HepG2 (cell line): ENCODE results near the gene TRIM9. TPM values are rescaled to one million over a fixed set of nuclear protein-coding genes. Genes with fewer than 3 reads are reported as not detected.
A peak's percentile ranks its signal among the peaks of the same experiment; 100 is the strongest.

Experiments
- AKAP8 ChIP-seq: sonication (generic); formaldehyde crosslinking; IDR thresholded peaks from 2 replicates; pipeline ENCODE4 v1.5.1; 2020; ENCODE audit warnings: mild to moderate bottlenecking, missing genetic modification reagents
- CBX5 ChIP-seq: sonication (generic); formaldehyde crosslinking; IDR thresholded peaks from 2 replicates; pipeline ENCODE4 v1.4.0; 2020; ENCODE audit warnings: missing genetic modification reagents, borderline replicate concordance
- EP300 ChIP-seq, 3 experiments: sonication (generic) in 1 of 3; formaldehyde crosslinking in 1 of 3; IDR thresholded peaks; 2 replicates each; pipeline versions ENCODE4 v1.5.1 to v1.6.1; 2011 to 2020; ENCODE audit warnings: low read depth in 2 of 3, low read length in 2 of 3, borderline replicate concordance in 1 of 3, improper control_type of control experiment in 1 of 3, mild to moderate bottlenecking in 1 of 3, missing genetic modification reagents in 1 of 3, moderate library complexity in 1 of 3
- GATAD2A ChIP-seq: IDR thresholded peaks from 2 replicates; pipeline ENCODE4 v1.6.1; 2016
- PAWR ChIP-seq: sonication (generic); formaldehyde crosslinking; IDR thresholded peaks from 2 replicates; pipeline ENCODE4 v1.4.0; 2020; ENCODE audit warnings: missing genetic modification reagents, mild to moderate bottlenecking, borderline replicate concordance
- POLR2AphosphoS5 ChIP-seq: IDR thresholded peaks from 2 replicates; pipeline ENCODE4 v1.6.1; 2012; ENCODE audit warnings: low read depth, low read length
- RFXAP ChIP-seq: sonication (generic); formaldehyde crosslinking; IDR thresholded peaks from 2 replicates; pipeline ENCODE4 v1.4.0; 2020; ENCODE audit warnings: missing genetic modification reagents, borderline replicate concordance
- SAP130 ChIP-seq: IDR thresholded peaks from 2 replicates; pipeline ENCODE4 v1.6.1; 2016; ENCODE audit warnings: low read depth
- SMAD3 ChIP-seq: sonication (generic); formaldehyde crosslinking; IDR thresholded peaks from 2 replicates; pipeline ENCODE4 v1.4.0; 2020; ENCODE audit warnings: missing genetic modification reagents
- TBX2 ChIP-seq: sonication (generic); formaldehyde crosslinking; IDR thresholded peaks from 2 replicates; pipeline ENCODE4 v1.5.0; 2020; ENCODE audit warnings: missing genetic modification reagents, mild to moderate bottlenecking, borderline replicate concordance
- THYN1 ChIP-seq: sonication (generic); formaldehyde crosslinking; IDR thresholded peaks from 2 replicates; pipeline ENCODE4 v1.8.1; 2023; ENCODE audit warnings: low read depth, mild to moderate bottlenecking, moderate library complexity, missing genetic modification reagents, borderline replicate concordance
- XBP1 ChIP-seq: sonication (generic); formaldehyde crosslinking; IDR thresholded peaks from 2 replicates; pipeline ENCODE4 v1.5.0; 2020; ENCODE audit warnings: missing genetic modification reagents
- ZBTB20 ChIP-seq: sonication (generic); formaldehyde crosslinking; IDR thresholded peaks from 2 replicates; pipeline ENCODE4 v1.8.1; 2023; ENCODE audit warnings: missing genetic modification reagents, low read depth, mild to moderate bottlenecking, borderline replicate concordance
- ZBTB38 ChIP-seq: sonication (generic); formaldehyde crosslinking; IDR thresholded peaks from 2 replicates; pipeline ENCODE4 v1.5.1; 2020; ENCODE audit warnings: mild to moderate bottlenecking, missing genetic modification reagents
- ZC3H13 ChIP-seq: sonication (generic); formaldehyde crosslinking; IDR thresholded peaks from 2 replicates; pipeline ENCODE4 v1.8.1; 2023; ENCODE audit warnings: mild to moderate bottlenecking, missing genetic modification reagents, moderate library complexity
- ZNF232 ChIP-seq: sonication (generic); formaldehyde crosslinking; IDR thresholded peaks from 2 replicates; pipeline ENCODE4 v1.4.0; 2020; ENCODE audit warnings: missing genetic modification reagents, borderline replicate concordance
- ZNF3 ChIP-seq: IDR thresholded peaks from 2 replicates; pipeline ENCODE4 v1.7.0; 2017; ENCODE audit warnings: inconsistent platforms
- ZNF484 ChIP-seq: sonication (generic); formaldehyde crosslinking; IDR thresholded peaks from 2 replicates; pipeline ENCODE4 v1.5.1; 2020; ENCODE audit warnings: mild to moderate bottlenecking, low read depth, missing genetic modification reagents, borderline replicate concordance
- ZNF549 ChIP-seq: sonication (generic); formaldehyde crosslinking; IDR thresholded peaks from 2 replicates; pipeline ENCODE4 v1.5.0; 2020; ENCODE audit warnings: missing genetic modification reagents
- ZNF616 ChIP-seq: sonication (generic); formaldehyde crosslinking; IDR thresholded peaks from 2 replicates; pipeline ENCODE4 v1.5.0; 2020; ENCODE audit warnings: low read depth, mild to moderate bottlenecking, missing genetic modification reagents
- ZNF747 ChIP-seq: sonication (generic); formaldehyde crosslinking; IDR thresholded peaks from 2 replicates; pipeline ENCODE4 v1.8.1; 2023; ENCODE audit warnings: missing genetic modification reagents, mild to moderate bottlenecking, borderline replicate concordance
- ZNF788 ChIP-seq: sonication (generic); formaldehyde crosslinking; IDR thresholded peaks from 2 replicates; pipeline ENCODE4 v1.5.0; 2020; ENCODE audit warnings: mild to moderate bottlenecking, missing genetic modification reagents, borderline replicate concordance
- ZNF878 ChIP-seq: sonication (generic); formaldehyde crosslinking; IDR thresholded peaks from 2 replicates; pipeline ENCODE4 v1.8.1; 2023; ENCODE audit warnings: mild to moderate bottlenecking, missing genetic modification reagents, moderate library complexity
- polyA plus RNA-seq, 8 experiments: library from polyadenylated mRNA; depleted of rRNA in 3 of 8; stranded (reverse) in 7 of 8; unstranded in 1 of 8; fragments of >200 nt; fragmentation: Illumina TruSeq in 4 of 8; extraction: Trizol in 4 of 8; gene quantifications; 2 replicates each; pipeline versions ENCODE4 v1.2.1 to v1.2.3, GENCODE V29; 2011 to 2016; ENCODE audit warnings: low read depth in 4 of 8, missing spikeins in 1 of 8, mixed read lengths in 1 of 8; ENCODE audit not compliant: insufficient read depth in 1 of 8
- total RNA-seq, 5 experiments: library from RNA; depleted of rRNA; stranded (reverse); fragments of >200 nt; fragmentation: Illumina TruSeq; extraction: Trizol; gene quantifications; 2 replicates each; pipeline ENCODE4 v1.2.3, GENCODE V29; 2016; ENCODE audit warnings: low read depth in 1 of 5
- TF ChIP-seq, protein P1 (sequence below): sonication (generic); formaldehyde crosslinking; conservative IDR thresholded peaks from 2 replicates; pipeline ENCODE4 v1.4.0; 2020; ENCODE audit warnings: missing genetic modification reagents
- TF ChIP-seq, protein P2 (sequence below): sonication (generic); formaldehyde crosslinking; IDR thresholded peaks from 2 replicates; pipeline ENCODE4 v1.4.0; 2020; ENCODE audit warnings: mild to moderate bottlenecking, low read depth, missing genetic modification reagents

The TRIM9 gene
- total and polyA plus RNA-seq, 2 of the 13 experiments (the other 11 are each of a cell fraction or from before 2014, with no cell fraction given) = 0.04 to 0.07 TPM

GRCh38 chr14:50943261-50943942 is 151.5 kb downstream of the TRIM9 start (continued):
- TF ChIP-seq PAWR (CRISPR knock-in tag) = no peak
- TF ChIP-seq ZNF549 (CRISPR knock-in tag) = no peak
- TF ChIP-seq, protein P1, sequence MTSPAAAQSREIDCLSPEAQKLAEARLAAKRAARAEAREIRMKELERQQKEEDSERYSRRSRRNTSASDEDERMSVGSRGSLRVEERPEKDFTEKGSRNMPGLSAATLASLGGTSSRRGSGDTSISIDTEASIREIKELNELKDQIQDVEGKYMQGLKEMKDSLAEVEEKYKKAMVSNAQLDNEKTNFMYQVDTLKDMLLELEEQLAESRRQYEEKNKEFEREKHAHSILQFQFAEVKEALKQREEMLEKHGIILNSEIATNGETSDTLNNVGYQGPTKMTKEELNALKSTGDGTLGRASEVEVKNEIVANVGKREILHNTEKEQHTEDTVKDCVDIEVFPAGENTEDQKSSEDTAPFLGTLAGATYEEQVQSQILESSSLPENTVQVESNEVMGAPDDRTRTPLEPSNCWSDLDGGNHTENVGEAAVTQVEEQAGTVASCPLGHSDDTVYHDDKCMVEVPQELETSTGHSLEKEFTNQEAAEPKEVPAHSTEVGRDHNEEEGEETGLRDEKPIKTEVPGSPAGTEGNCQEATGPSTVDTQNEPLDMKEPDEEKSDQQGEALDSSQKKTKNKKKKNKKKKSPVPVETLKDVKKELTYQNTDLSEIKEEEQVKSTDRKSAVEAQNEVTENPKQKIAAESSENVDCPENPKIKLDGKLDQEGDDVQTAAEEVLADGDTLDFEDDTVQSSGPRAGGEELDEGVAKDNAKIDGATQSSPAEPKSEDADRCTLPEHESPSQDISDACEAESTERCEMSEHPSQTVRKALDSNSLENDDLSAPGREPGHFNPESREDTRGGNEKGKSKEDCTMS (CRISPR knock-in tag) = no peak
- TF ChIP-seq TBX2 (CRISPR knock-in tag) = no peak
- no peak for TF ChIP-seq THYN1 (CRISPR knock-in tag)
- TF ChIP-seq ZNF232 (CRISPR knock-in tag) = no peak
- no peak; the same call in 1 of the 2 replicates for TF ChIP-seq ZNF747
- TF ChIP-seq ZNF788 (CRISPR knock-in tag) = no peak
- TF ChIP-seq ZBTB38 (CRISPR knock-in tag) = peak; percentile 35; the same call in 1 of the 2 replicates
- TF ChIP-seq ZC3H13 (CRISPR knock-in tag) = peak; percentile 38; the same call in 1 of the 2 replicates
- peak; percentile 54 for TF ChIP-seq GATAD2A (CRISPR knock-in tag)
- TF ChIP-seq, protein P2, sequence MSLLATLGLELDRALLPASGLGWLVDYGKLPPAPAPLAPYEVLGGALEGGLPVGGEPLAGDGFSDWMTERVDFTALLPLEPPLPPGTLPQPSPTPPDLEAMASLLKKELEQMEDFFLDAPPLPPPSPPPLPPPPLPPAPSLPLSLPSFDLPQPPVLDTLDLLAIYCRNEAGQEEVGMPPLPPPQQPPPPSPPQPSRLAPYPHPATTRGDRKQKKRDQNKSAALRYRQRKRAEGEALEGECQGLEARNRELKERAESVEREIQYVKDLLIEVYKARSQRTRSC (CRISPR knock-in tag) = no peak
- no peak for TF ChIP-seq XBP1 (CRISPR knock-in tag)
- TF ChIP-seq ZNF3 = no peak
- TF ChIP-seq ZBTB20 = no peak
- TF ChIP-seq SAP130 = peak; percentile 72
- no peak for TF ChIP-seq CBX5 (CRISPR knock-in tag)
- TF ChIP-seq ZNF484 (CRISPR knock-in tag) = no peak
- peak; percentile 27; the same call in 1 of the 2 replicates for TF ChIP-seq RFXAP
- no peak for TF ChIP-seq SMAD3 (CRISPR knock-in tag)
- TF ChIP-seq ZNF878 (CRISPR knock-in tag) = no peak
- TF ChIP-seq EP300 (IDR thresholded peaks at IDR 0.05; ENCODE audit: low read depth in 2 of 2, low read length in 2 of 2) = no peak; a peak in 1 of 4 replicates
- TF ChIP-seq EP300 (CRISPR knock-in tag; IDR thresholded peaks at IDR 0.05; ENCODE audit: borderline replicate concordance) = no peak
- TF ChIP-seq ZNF616 (CRISPR knock-in tag) = no peak
- TF ChIP-seq AKAP8 (CRISPR knock-in tag) = 0 out of 2 replicates have a peak, but pooled peaks have one; percentile 60
- TF ChIP-seq POLR2AphosphoS5 = peak; percentile 61
